NCI-H526 treated with DMSO at 0.1 percent for 48 hours (cell line): Measurements from ENCODE around the gene DOCK9.

Experiments used
- DNase-seq: peaks from one replicate; lab custom pipeline; 2025; lab: John Stamatoyannopoulos, UW

DOCK9 gene

GRCh38 chr13:98795220-98795619 is 182.6 kb downstream of the DOCK9 start:
- DNase-seq: no peak

GRCh38 chr13:98794498-98794897 is 183.4 kb downstream of the DOCK9 start:
- DNase-seq: no peak

GRCh38 chr13:98792785-98793495 is 184.9 kb downstream of the DOCK9 start:
- no peak for DNase-seq

GRCh38 chr13:98792321-98792720 is 185.5 kb downstream of the DOCK9 start:
- no peak for DNase-seq

- DNase-seq: no peak
Observed at GRCh38 chr13:98791611-98792010, 186.3 kb downstream of the DOCK9 start.

GRCh38 chr13:98787996-98788395 is 189.9 kb downstream of the DOCK9 start:
- no peak for DNase-seq

- DNase-seq: no peak
Observed at GRCh38 chr13:98787173-98787572, 190.7 kb downstream of the DOCK9 start.

- no peak for DNase-seq
Observed at GRCh38 chr13:98786023-98786422, 191.8 kb downstream of the DOCK9 start.

- DNase-seq: no peak
Observed at GRCh38 chr13:98785405-98785804, 192.5 kb downstream of the DOCK9 start.

- no peak for DNase-seq
Observed at GRCh38 chr13:98784666-98785065, 193.2 kb downstream of the DOCK9 start.

- no peak for DNase-seq
Observed at GRCh38 chr13:98783856-98784478, 193.9 kb downstream of the DOCK9 start.

GRCh38 chr13:98782654-98783053 is 195.2 kb downstream of the DOCK9 start:
- DNase-seq: no peak

GRCh38 chr13:98781905-98782304 is 196.0 kb downstream of the DOCK9 start:
- no peak for DNase-seq

- no peak for DNase-seq
Observed at GRCh38 chr13:98781470-98781869, 196.4 kb downstream of the DOCK9 start.

- DNase-seq: no peak
Observed at GRCh38 chr13:98781045-98781444, 196.8 kb downstream of the DOCK9 start.

- DNase-seq: no peak
Observed at GRCh38 chr13:98780451-98780850, 197.4 kb downstream of the DOCK9 start.

GRCh38 chr13:98779695-98780094 is 198.2 kb downstream of the DOCK9 start:
- no peak for DNase-seq

- DNase-seq: no peak
Observed at GRCh38 chr13:98778749-98779148, 199.1 kb downstream of the DOCK9 start.

GRCh38 chr13:98776644-98777043 is 201.2 kb downstream of the DOCK9 start:
- no peak for DNase-seq

GRCh38 chr13:98775844-98776598 is 201.8 kb downstream of the DOCK9 start:
- no peak for DNase-seq

GRCh38 chr13:98775386-98775785 is 202.5 kb downstream of the DOCK9 start:
- no peak for DNase-seq

- no peak for DNase-seq
Observed at GRCh38 chr13:98774776-98775175, 203.1 kb downstream of the DOCK9 start.

GRCh38 chr13:98773921-98774320 is 203.9 kb downstream of the DOCK9 start:
- DNase-seq: no peak
